GM21515 (cell line): ENCODE results near the gene ZMYND8.

Experiments
- ATAC-seq: cut with Tn5 transposase; IDR thresholded peaks from one replicate; pipeline ENCODE4 v1.9.1; 2021; ENCODE audit not compliant: unreplicated experiment

Gene ZMYND8

DNA sequence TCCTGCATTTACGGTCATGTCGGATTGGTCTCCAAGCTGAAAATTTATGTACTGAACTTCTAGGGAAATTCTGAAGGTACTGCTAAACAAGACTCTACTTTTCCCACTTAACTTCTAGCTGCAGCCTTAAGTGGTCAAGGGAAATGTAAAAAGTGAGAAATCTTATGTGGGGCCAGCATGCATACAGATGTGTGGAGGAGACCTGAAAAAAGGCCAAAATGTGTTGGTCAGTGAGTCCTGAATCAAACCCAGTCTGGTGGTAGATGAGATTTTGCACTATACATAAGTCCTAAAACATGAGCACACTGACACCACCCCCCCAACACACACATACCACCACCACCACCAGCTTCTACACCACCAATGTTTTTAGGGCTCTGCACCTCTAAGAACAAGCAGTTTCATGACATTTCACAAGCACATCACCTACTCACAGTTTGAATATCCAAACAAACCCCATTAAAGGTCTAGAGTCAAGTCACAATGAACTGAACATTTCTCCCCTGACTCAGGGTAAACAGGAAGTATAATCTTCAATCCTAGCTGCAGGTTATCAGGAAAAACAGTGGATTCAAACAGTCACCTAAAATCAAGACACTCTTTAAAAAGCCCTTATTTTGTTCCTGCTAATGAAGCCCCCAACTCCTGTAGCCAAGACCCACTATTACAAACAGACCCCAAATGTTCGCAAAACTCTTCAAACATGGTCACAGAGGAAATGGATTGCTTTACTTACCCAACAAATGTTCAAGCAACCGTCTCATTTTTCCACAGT lies 1.6 kb downstream of the ZMYND8 start:
- no peak for ATAC-seq

GRCh38 chr20:47354464-47354713 lies 2.1 kb downstream of the ZMYND8 start:
- no peak for ATAC-seq

DNA sequence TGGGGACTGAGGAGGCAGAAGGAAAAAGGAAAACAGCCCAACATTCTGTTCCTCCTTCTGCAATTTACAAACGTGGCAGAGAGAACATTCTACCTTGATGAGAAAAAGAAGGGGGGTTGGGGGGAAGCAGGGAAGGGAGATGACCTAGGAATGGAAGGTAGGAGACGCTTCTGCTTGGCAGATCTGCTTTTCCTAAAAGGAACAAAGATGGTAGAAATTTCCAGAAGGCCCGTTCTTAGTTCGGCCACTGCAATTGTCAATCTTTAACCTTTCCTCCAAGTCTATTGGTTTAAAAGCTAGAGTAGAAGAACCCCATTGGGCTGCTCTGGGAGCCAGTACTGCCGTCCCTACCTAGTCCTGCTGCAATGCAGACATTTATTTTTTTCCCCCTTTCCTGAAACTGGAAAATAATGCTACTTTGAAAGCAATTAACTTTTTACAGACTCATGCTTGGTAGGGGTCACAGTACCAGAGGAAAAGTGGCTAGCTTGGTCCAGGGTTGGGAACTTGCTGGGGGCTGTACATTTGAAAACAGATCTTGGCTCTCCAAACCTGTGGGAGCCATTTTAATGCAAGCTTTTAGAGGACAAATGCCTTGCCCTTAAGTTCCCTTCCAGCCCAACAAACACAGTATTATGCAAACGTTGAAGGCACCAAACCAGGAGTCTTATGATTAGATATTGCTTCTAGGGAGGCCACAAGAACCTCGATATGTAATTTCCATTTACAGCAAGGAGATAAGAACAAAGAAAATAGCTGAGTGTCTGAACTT lies 2.6 kb downstream of the ZMYND8 start:
- no peak for ATAC-seq

GRCh38 chr20:47353239-47353691 lies 3.2 kb downstream of the ZMYND8 start:
- no peak for ATAC-seq

- no peak for ATAC-seq
Measured at GRCh38 chr20:47352332-47353238, 3.9 kb downstream of the ZMYND8 start.

- ATAC-seq, result no peak
Measured at GRCh38 chr20:47351643-47352331, 4.7 kb downstream of the ZMYND8 start.

DNA sequence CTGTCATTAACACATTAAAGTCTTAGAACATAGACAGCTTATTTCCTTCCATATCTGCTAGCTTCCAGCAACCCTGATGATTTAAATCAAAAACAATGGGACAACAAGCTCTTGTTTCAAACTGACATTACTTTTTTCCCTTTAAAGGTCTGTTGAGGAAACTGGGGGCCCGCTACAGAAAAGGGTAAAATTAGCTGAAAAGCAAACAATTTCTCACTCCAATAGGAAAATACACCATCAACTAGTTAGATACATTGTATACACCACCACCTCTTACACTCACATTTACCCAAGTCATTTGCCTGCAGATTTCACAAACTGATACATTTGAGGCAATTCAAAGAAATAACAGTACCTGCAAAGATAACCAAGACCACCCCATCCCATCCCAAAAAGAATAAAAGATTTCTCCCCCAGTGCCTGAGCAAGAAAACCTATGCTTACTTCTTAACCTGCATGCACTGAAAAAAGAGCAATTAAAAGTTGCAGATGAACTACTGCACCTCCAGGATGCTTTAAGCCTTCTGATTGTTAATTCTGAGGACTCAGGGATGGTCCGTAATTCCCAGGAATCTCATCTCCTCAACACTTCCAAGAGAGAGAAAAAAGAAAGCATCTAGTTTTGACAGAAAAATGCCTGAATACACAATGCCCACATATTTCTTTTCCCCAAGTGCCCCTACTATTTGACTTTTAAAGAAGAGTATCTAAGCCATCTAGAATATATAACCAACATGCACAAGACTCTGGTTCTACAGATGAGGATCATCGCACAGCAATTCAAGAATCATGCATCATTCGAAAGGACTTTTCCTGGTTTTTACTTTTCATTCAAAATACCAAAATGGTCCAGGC lies 5.6 kb downstream of the ZMYND8 start:
- ATAC-seq, result no peak

- no peak for ATAC-seq
Measured at GRCh38 chr20:47350181-47350550, 6.3 kb downstream of the ZMYND8 start.

DNA sequence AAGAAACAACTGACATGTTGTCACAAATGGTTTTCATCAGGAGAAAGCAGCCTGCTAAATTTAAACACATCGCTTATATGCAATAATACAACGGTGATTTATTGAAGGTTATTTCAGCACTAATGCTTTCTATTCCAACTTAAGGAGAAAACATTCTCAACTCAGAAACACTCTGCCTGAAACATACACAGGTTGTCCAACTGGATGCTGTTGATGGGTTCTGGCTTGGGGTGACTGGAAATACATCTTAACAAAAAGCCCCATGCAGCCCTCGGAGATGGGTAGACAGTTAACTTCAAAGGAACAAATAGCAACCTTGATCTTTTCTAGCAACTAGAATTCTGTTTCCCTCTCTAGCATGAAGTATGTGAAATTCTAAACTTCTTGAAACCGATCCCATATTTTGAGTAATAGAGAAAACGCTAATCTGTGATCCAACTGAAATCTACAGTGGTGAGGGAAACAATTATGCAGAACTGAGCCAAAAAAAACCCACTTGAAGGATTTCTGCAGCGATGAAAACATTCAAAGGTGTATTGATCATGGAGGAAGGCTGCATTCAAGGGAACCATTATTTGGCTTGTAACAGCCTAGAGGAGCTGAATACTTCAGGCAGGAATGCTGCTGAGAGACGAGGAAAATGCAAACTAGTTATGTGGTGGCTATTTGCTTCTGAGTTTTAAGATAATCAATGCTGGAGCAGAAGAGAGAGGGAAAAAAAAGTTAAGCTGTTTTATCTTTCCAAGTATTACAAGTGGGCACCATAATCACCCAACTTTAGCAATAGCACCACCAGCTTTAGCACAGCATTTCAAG lies 6.9 kb downstream of the ZMYND8 start:
- ATAC-seq, result no peak

GRCh38 chr20:47348539-47349142 lies 7.9 kb downstream of the ZMYND8 start:
- ATAC-seq, result no peak

DNA sequence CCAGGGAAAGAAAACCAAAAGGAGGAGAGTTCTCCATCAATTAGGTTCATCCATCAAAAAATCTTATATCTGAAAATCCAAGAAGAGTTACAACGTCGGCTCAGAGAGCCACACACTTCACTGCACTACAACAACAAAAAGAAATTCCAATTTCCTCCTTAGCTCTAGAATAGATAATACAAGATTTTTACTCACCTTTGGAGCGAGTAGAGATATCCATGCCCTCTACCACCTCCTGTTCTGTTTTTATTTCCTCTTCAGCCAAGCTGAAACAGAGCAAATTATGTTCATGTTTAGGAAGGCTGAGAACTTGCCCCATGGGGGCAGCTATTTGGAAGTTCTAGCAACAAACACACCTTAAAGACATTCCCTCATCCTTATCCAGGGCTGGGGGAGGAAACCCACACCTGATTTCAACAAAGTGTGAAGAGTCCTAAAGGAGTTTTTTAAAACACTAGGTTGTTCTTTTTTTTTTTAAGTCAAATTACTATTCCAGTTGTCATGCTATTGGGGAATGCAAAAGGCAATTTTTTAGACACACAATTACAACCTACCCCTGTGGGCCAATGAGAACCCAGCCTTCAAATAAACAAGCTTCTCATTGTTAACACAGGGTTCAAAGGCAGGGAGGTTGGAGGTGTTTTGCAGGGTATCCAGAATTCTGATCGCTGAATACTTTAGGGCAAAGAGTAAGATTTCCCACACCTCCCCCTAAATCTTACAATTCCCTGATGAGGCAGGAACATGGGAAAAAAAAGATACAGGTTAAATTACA lies 8.7 kb downstream of the ZMYND8 start:
- ATAC-seq, result no peak

GRCh38 chr20:47346172-47346571 lies 10.3 kb downstream of the ZMYND8 start:
- ATAC-seq, result no peak

GRCh38 chr20:47345214-47345613 lies 11.3 kb downstream of the ZMYND8 start:
- no peak for ATAC-seq

- no peak for ATAC-seq
Measured at GRCh38 chr20:47343007-47343472, 13.5 kb downstream of the ZMYND8 start.

DNA sequence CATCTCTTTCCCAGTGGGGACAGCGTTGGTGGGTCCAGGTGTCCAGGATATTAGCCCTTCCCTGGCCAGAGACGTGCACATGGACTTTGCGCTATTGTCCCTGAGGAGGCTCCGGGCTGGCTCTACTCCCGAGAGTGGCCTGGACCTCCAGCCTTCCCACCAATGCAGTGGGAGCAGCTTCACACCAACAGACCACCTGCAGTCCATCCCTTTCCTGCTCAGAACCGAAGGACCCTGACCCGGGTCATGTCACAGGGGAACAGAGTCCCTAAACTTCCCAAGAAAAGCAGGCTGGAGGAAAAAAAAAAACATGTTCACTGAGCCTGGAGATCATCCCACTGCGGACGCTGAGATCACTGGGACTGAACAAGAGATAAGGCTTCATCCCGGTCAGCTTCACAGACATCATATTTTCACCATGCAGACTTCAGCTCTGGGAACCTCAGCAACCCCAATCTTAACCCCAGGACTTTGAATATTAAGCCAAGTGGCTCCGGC lies 18.3 kb downstream of the ZMYND8 start:
- no peak for ATAC-seq

GRCh38 chr20:47337413-47337812 lies 19.1 kb downstream of the ZMYND8 start:
- ATAC-seq, result no peak

GRCh38 chr20:47336129-47336754 lies 20.3 kb downstream of the ZMYND8 start:
- no peak for ATAC-seq
